Measurements from ENCODE around the gene CASZ1. TPM values are rescaled to one million over a fixed set of nuclear protein-coding genes. Genes with fewer than 3 reads are reported as not detected.

The CASZ1 gene
- total and polyA plus RNA-seq, 2 donors from 2014 or later = 10.1 to 33.0 TPM

DNA sequence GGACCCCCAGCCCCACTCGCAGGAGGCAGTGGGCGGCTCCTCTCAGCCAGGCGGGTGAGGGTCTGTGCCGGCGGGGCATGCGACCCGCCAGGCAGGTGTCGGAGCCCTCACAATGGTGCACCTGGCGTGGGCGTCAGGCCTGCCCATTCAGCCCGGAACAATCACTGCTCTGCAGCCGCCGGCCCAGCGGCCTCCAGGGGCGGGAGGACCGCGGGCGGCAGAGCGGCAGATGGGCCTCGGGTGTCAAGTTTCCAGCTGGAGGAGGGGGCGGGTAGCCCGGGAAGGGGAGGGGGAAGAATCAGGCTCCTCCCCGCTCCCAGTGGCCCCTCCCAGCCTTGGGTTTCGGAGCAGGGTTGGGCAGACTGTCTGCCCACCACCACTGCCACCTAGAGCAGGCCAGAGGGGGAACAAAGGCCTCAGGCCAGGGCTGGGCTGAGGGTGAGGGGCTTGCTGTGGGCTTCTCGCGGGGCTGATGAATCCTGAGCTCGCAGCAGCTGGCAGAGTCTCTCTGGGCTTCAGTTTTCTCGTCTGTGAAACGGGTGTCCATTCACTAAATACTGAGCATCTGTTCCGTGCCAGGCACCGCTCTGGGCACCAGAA lies 39.5 kb upstream of the CASZ1 start:
- no peaks in the 10 kb centered on the region for H3K36me3 ChIP-seq (ENCODE audit: control insufficient read depth in 2 of 3, insufficient read depth in 3 of 3, low read length in 3 of 3)
- DNase-seq (peak in 4 of 5 donors; percentile 94), FAIRE-seq (no peak)
- no peak overlapping the region for H3K9ac ChIP-seq (ENCODE audit: low read length in 3 of 3)
- H3K4me3 ChIP-seq (ENCODE audit: low read length in 3 of 3) = no peak overlapping the region
- H3K9me3 ChIP-seq (ENCODE audit: control insufficient read depth in 2 of 3, insufficient read depth in 1 of 3, low read length in 3 of 3) = no peaks in the 10 kb centered on the region
- intact Hi-C loops (cut with DNase I) = no loop called here
- no peaks in the 10 kb centered on the region for H3K27me3 ChIP-seq (ENCODE audit: control insufficient read depth, insufficient read depth, low read length)
- no peaks in the 10 kb centered on the region for H3K4me1 ChIP-seq (ENCODE audit: control insufficient read depth in 2 of 3, insufficient read depth in 2 of 3, low read depth in 1 of 3, low read length in 3 of 3)
- TF ChIP-seq, protein P1, sequence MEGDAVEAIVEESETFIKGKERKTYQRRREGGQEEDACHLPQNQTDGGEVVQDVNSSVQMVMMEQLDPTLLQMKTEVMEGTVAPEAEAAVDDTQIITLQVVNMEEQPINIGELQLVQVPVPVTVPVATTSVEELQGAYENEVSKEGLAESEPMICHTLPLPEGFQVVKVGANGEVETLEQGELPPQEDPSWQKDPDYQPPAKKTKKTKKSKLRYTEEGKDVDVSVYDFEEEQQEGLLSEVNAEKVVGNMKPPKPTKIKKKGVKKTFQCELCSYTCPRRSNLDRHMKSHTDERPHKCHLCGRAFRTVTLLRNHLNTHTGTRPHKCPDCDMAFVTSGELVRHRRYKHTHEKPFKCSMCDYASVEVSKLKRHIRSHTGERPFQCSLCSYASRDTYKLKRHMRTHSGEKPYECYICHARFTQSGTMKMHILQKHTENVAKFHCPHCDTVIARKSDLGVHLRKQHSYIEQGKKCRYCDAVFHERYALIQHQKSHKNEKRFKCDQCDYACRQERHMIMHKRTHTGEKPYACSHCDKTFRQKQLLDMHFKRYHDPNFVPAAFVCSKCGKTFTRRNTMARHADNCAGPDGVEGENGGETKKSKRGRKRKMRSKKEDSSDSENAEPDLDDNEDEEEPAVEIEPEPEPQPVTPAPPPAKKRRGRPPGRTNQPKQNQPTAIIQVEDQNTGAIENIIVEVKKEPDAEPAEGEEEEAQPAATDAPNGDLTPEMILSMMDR (IDR thresholded peaks at IDR 0.05; ENCODE audit: borderline replicate concordance, extremely low read depth, insufficient read depth) = no peak
- H3K27ac ChIP-seq (ENCODE audit: low read depth in 2 of 2, low read length in 2 of 2) = no peak overlapping the region

DNA sequence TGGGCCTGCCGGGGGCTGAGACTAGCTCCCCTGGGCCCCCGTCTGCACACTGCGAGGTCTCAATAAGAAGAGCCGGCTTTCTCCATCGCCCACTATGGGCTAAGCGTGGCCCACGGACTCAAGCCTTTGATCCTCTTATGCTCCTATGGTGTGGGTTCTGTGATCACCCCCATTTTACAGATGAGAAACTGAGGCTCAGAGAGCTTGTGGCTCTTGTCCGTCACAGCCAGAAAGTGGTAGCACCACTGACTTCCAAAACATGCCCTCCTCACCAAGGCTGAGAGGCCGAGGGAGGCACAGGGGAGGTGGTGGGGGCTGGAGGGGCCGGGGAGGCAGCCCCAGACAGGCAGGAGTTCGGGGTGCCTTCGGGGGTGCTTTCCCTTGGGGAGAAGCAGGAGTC lies 39.0 kb upstream of the CASZ1 start:
- Histone ChIP-seq H3K4me1 (ENCODE audit: control insufficient read depth in 2 of 3, insufficient read depth in 2 of 3, low read depth in 1 of 3, low read length in 3 of 3) (no peaks in the 10 kb centered on the region), H3K27me3 (ENCODE audit: control insufficient read depth, insufficient read depth, low read length) (no peaks in the 10 kb centered on the region), H3K27ac (ENCODE audit: low read depth in 2 of 2, low read length in 2 of 2) (no peak overlapping the region), H3K9ac (ENCODE audit: low read length in 3 of 3) (no peak overlapping the region), H3K4me3 (ENCODE audit: low read length in 3 of 3) (no peak overlapping the region), H3K9me3 (ENCODE audit: control insufficient read depth in 2 of 3, insufficient read depth in 1 of 3, low read length in 3 of 3) (no peaks in the 10 kb centered on the region), H3K36me3 (ENCODE audit: control insufficient read depth in 2 of 3, insufficient read depth in 3 of 3, low read length in 3 of 3) (no peaks in the 10 kb centered on the region)
- TF ChIP-seq, protein P1 (IDR thresholded peaks at IDR 0.05; ENCODE audit: borderline replicate concordance, extremely low read depth, insufficient read depth) = no peak
- DNase-seq (no peak), FAIRE-seq (no peak)
- intact Hi-C loops (cut with DNase I) = no loop called here

DNA sequence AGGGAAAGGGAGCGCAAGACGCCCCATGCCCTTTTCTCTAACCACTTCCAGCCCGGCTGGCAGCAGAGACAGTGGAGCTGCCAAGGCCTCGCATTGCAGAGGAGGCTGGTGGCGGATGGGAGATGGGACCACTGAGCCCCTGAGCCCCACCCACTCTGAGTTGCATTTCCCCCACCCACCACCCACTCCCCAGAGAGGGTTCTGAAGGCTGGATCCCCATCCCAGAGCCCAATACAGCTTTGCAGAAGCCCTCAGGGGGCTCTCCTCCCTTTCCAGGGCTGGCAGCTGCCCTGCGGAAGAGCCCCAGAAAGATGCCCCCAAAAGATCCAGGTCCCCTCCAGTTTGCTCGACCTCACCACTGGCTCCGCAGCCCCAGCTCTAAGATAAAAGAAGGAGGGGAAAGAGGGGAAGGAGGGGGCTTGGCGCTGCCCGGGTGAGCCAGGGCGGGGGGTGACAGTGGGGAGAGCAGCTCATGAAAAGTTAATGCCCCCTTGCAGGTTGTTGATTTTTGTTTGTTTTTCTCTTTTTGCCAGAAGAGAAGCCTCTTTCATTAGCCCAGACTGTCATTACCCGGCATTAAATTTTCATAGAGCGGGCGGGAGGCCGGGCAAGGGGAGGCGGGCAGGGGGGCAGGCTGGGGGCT lies 38.4 kb upstream of the CASZ1 start:
- Histone ChIP-seq H3K9ac (ENCODE audit: low read length in 3 of 3) (no peak overlapping the region), H3K27ac (ENCODE audit: low read depth in 2 of 2, low read length in 2 of 2) (no peak overlapping the region), H3K27me3 (ENCODE audit: control insufficient read depth, insufficient read depth, low read length) (no peaks in the 10 kb centered on the region), H3K4me1 (ENCODE audit: control insufficient read depth in 2 of 3, insufficient read depth in 2 of 3, low read depth in 1 of 3, low read length in 3 of 3) (no peaks in the 10 kb centered on the region), H3K9me3 (ENCODE audit: control insufficient read depth in 2 of 3, insufficient read depth in 1 of 3, low read length in 3 of 3) (no peaks in the 10 kb centered on the region), H3K36me3 (ENCODE audit: control insufficient read depth in 2 of 3, insufficient read depth in 3 of 3, low read length in 3 of 3) (no peaks in the 10 kb centered on the region), H3K4me3 (ENCODE audit: low read length in 3 of 3) (no peak overlapping the region)
- FAIRE-seq (no peak), DNase-seq (no peak)
- TF ChIP-seq, protein P1 (IDR thresholded peaks at IDR 0.05; ENCODE audit: borderline replicate concordance, extremely low read depth, insufficient read depth) = no peak
- intact Hi-C loops (cut with DNase I) = no loop called here
